OCI-LY1 (cell line): Measurements from ENCODE around the gene A2M.

Experiments used
- H2AFZ ChIP-seq: fragments of 200-600 bp; sonication (generic), shearing (Covaris generic); 2 replicates; pipeline ENCODE4 v1.6.0; 2014; ENCODE audit warnings: antibody characterized with exemption, mild to moderate bottlenecking, low read length
- H3F3A ChIP-seq: fragments of 200-600 bp; sonication (generic), shearing (Covaris generic); 2 replicates; pipeline ENCODE4 v1.6.0; 2014; ENCODE audit warnings: mild to moderate bottlenecking, antibody characterized with exemption, low read length, moderate library complexity; ENCODE audit not compliant: insufficient read depth
- H3K27ac ChIP-seq: fragments of 200-600 bp; sonication (generic); 2 replicates; pipeline ENCODE4 v1.5.1; 2014; ENCODE audit warnings: low read length, mixed run types, mild to moderate bottlenecking, low read depth; ENCODE audit not compliant: poor library complexity, severe bottlenecking
- H3K27me3 ChIP-seq: fragments of 200-600 bp; sonication (generic); 2 replicates; pipeline ENCODE4 v1.6.0; 2014; ENCODE audit warnings: antibody characterized with exemption, mild to moderate bottlenecking, low read length, moderate library complexity; ENCODE audit not compliant: insufficient read depth
- H3K36me3 ChIP-seq: fragments of 200-600 bp; sonication (generic); 2 replicates; pipeline ENCODE4 v1.6.1; 2014; ENCODE audit warnings: mild to moderate bottlenecking, antibody characterized with exemption, low read length, moderate library complexity, mixed read lengths; ENCODE audit not compliant: insufficient read depth
- H3K4me1 ChIP-seq: fragments of 200-600 bp; sonication (generic); 2 replicates; pipeline ENCODE4 v1.5.1; 2014; ENCODE audit warnings: mild to moderate bottlenecking, low read length, moderate library complexity; ENCODE audit not compliant: insufficient read depth, severe bottlenecking
- H3K4me2 ChIP-seq: fragments of 200-600 bp; sonication (generic), shearing (Covaris generic); 2 replicates; pipeline ENCODE4 v1.6.1; 2014; ENCODE audit warnings: low read length
- H3K4me3 ChIP-seq: fragments of 200-600 bp; sonication (generic); 2 replicates; pipeline ENCODE4 v1.5.1; 2014; ENCODE audit warnings: low read length, low read depth, mild to moderate bottlenecking, mixed read lengths; ENCODE audit not compliant: poor library complexity, severe bottlenecking
- H3K79me2 ChIP-seq: fragments of 200-600 bp; shearing (Covaris generic); 2 replicates; pipeline ENCODE4 v1.6.1; 2016; ENCODE audit warnings: mixed run types, low read length, mixed read lengths; ENCODE audit not compliant: insufficient read depth
- H3K9ac ChIP-seq: fragments of 200-600 bp; sonication (generic), shearing (Covaris generic); 2 replicates; pipeline ENCODE4 v1.6.1; 2014; ENCODE audit warnings: mild to moderate bottlenecking, low read length, mixed read lengths
- H3K9me2 ChIP-seq: fragments of 200-600 bp; sonication (generic), shearing (Covaris generic); 2 replicates; pipeline ENCODE4 v1.6.1; 2014; ENCODE audit warnings: low read depth, mild to moderate bottlenecking, low read length, mixed read lengths
- H3K9me3 ChIP-seq: fragments of 200-600 bp; shearing (Covaris generic); 2 replicates; pipeline ENCODE4 v1.6.1; 2014; ENCODE audit warnings: low read length, mixed read lengths
- H4K20me1 ChIP-seq: fragments of 200-600 bp; sonication (generic), shearing (Covaris generic); 2 replicates; pipeline ENCODE4 v1.6.0; 2016; ENCODE audit warnings: mild to moderate bottlenecking, low read length; ENCODE audit not compliant: insufficient read depth
- EZH2 ChIP-seq: fragments of 200-600 bp; sonication (generic), shearing (Covaris generic); IDR thresholded peaks from 2 replicates; pipeline ENCODE4 v1.8.0; 2017; ENCODE audit warnings: borderline replicate concordance, mixed run types, mild to moderate bottlenecking, antibody characterized with exemption, low read length, moderate library complexity, mixed read lengths
- TF ChIP-seq, protein P1 (sequence below): fragments of 200-600 bp; sonication (generic), shearing (Covaris generic); IDR thresholded peaks from 2 replicates; pipeline ENCODE4 v1.5.1; 2017; ENCODE audit warnings: mild to moderate bottlenecking, antibody characterized with exemption, low read length, moderate library complexity, mixed read lengths

A2M gene

DNA sequence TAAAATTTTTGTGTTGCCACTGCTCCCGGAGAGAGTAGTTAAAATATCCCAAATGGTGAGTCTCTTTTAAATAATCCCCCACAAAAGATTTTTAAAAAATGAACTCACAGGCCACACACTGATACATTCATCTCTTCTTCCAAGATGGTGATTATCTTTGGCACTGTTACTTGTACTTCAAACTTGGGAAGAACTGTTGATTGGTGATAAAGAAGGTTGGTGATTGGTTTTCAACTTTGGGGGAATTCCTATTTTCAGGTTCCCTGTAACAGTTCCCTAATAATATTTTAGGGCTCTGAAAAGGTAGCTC is 6.6 kb downstream of the A2M start:
- H3F3A ChIP-seq: no peaks in the 10 kb centered on the region
- TF ChIP-seq, protein P1, sequence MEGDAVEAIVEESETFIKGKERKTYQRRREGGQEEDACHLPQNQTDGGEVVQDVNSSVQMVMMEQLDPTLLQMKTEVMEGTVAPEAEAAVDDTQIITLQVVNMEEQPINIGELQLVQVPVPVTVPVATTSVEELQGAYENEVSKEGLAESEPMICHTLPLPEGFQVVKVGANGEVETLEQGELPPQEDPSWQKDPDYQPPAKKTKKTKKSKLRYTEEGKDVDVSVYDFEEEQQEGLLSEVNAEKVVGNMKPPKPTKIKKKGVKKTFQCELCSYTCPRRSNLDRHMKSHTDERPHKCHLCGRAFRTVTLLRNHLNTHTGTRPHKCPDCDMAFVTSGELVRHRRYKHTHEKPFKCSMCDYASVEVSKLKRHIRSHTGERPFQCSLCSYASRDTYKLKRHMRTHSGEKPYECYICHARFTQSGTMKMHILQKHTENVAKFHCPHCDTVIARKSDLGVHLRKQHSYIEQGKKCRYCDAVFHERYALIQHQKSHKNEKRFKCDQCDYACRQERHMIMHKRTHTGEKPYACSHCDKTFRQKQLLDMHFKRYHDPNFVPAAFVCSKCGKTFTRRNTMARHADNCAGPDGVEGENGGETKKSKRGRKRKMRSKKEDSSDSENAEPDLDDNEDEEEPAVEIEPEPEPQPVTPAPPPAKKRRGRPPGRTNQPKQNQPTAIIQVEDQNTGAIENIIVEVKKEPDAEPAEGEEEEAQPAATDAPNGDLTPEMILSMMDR: no peak
- no peak for TF ChIP-seq EZH2
- H3K27me3 ChIP-seq: no peaks in the 10 kb centered on the region
- no peak overlapping the region for H2AFZ ChIP-seq
- H3K4me1 ChIP-seq: no peaks in the 10 kb centered on the region
- H3K27ac ChIP-seq: no peak overlapping the region
- no peaks in the 10 kb centered on the region for H4K20me1 ChIP-seq
- no peaks in the 10 kb centered on the region for H3K9me3 ChIP-seq
- no peak overlapping the region for H3K4me3 ChIP-seq
- H3K9me2 ChIP-seq: no peaks in the 10 kb centered on the region
- H3K79me2 ChIP-seq: no peaks in the 10 kb centered on the region
- H3K9ac ChIP-seq: no peak overlapping the region
- H3K36me3 ChIP-seq: no peaks in the 10 kb centered on the region
- no peak overlapping the region for H3K4me2 ChIP-seq

DNA sequence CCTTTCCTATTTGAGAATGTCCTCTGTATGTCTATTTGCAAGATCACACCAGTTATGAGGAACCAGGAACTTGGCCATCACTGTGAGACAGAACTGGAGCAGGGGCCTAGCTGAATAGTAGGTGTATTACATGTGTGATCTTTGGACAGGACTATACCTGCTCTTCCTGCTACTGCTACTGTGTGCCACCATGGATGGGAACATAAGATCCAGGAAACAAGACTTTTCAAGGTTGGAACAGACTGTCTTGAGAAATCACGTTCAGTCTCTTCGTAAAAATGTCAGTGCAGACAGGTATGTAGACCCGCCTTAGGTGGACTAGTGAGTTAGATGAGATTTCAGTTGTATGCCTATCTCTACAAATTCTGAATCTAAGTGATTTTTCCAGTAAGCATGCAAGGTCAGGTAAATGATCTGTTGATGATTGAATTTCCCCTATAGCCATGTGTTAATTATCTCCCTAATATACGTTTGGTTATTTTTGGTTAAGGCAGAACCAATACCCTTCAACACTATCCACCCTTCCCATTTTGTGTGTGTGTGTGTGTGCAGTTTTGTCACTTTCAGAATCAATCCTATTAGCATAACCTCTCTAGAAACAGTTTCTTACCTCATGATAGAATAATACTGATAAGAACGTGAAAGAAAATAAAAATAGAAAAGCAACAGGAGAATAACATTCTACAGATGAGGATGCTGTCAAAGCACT is 7.1 kb downstream of the A2M start:
- Histone ChIP-seq H3F3A (no peaks in the 10 kb centered on the region), H3K9me2 (no peaks in the 10 kb centered on the region), H4K20me1 (no peaks in the 10 kb centered on the region), H3K79me2 (no peaks in the 10 kb centered on the region), H3K9me3 (no peaks in the 10 kb centered on the region), H3K9ac (no peak overlapping the region), H3K4me3 (no peak overlapping the region), H3K27me3 (no peaks in the 10 kb centered on the region), H3K4me2 (no peak overlapping the region), H3K36me3 (no peaks in the 10 kb centered on the region), H3K4me1 (no peaks in the 10 kb centered on the region), H2AFZ (no peak overlapping the region), H3K27ac (no peak overlapping the region)
- no peak for TF ChIP-seq EZH2
- TF ChIP-seq, protein P1: no peak

DNA sequence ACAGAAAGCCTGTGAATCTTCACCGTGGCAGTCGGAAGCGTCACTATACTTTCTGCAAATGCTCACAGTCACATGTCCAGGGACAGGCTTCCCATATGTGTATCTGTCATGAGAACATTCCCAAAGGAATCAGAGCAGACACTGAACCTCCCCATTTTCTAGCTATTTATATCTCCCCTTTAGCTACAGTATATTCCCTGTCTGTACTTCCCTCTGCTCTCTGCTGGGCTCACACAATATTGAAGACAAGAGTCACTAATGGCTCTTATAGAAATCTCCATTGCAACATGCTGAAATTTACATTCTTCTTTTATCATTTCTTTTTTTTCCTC is 8.2 kb downstream of the A2M start:
- Histone ChIP-seq H3K9me2 (no peaks in the 10 kb centered on the region), H3K27me3 (no peaks in the 10 kb centered on the region), H4K20me1 (no peaks in the 10 kb centered on the region), H2AFZ (no peak overlapping the region), H3K9me3 (no peaks in the 10 kb centered on the region), H3K9ac (no peak overlapping the region), H3F3A (no peaks in the 10 kb centered on the region), H3K79me2 (no peaks in the 10 kb centered on the region), H3K27ac (no peak overlapping the region), H3K4me3 (no peak overlapping the region), H3K4me2 (no peak overlapping the region), H3K4me1 (no peaks in the 10 kb centered on the region), H3K36me3 (no peaks in the 10 kb centered on the region)
- TF ChIP-seq, protein P1: no peak
- no peak for TF ChIP-seq EZH2
